ENCODE data around the gene HES7. TPM values are rescaled to one million over a fixed set of nuclear protein-coding genes. Genes with fewer than 3 reads are reported as not detected.

HES7 gene
- polyA plus RNA-seq, 1 donor from 2014 or later, result 15.3 TPM

DNA sequence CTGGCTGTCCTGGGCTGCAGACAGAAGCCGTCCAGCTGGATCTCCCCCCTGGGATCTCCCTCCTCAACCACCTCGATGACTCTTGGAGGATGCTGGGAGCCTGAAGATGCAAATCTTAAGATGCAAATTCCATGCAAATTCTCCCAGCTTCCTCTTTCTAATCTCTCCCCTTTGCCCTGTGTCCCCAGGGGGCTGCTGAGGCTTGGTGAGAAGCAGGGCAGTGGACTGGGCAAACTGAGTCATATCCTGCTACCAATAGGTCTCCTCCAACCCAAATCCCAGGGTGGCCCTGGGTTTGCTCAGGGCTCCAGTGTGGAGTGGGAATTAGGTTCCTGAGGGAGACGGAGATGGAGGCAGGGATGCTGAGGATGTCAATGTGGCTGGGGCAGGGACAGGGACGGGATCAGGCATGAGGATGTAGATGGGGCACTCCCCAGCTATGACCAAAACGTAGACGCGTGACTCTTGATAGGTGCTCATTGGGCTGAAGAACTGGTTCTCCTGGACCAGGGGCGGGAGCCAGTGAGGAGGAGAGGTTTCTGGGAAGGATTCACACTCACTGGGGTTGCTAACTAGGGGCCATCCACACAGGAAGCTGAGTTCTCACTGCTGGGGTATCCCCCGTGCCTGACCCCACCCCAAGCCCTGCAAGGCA is 32.7 kb downstream of the HES7 start:
- no peaks in the 10 kb centered on the region for H3F3A ChIP-seq (ENCODE audit: insufficient read depth, low read length, poor library complexity, severe bottlenecking)
- H3K27me3 ChIP-seq (ENCODE audit: insufficient read depth, low read depth, low read length), result no peaks in the 10 kb centered on the region

DNA sequence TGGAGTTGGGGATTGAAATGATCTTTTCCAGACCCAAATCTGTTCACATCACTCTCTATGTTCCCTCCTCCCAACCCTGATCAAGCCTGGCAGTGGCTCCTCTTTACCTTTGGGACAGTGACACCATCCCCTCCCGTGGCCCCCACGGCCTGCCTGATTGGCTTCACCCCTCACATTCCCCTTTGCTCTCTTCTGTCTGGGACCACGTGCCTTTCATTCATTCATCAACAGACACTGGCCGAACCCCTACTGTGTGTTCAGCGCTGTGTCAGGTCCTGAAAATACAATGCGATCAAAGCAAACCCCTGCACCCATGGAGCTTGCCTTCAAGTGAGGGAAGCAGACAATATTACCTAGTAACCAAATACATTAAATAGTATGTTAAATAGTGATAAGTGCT is 34.2 kb downstream of the HES7 start:
- TF ChIP-seq, protein P1, sequence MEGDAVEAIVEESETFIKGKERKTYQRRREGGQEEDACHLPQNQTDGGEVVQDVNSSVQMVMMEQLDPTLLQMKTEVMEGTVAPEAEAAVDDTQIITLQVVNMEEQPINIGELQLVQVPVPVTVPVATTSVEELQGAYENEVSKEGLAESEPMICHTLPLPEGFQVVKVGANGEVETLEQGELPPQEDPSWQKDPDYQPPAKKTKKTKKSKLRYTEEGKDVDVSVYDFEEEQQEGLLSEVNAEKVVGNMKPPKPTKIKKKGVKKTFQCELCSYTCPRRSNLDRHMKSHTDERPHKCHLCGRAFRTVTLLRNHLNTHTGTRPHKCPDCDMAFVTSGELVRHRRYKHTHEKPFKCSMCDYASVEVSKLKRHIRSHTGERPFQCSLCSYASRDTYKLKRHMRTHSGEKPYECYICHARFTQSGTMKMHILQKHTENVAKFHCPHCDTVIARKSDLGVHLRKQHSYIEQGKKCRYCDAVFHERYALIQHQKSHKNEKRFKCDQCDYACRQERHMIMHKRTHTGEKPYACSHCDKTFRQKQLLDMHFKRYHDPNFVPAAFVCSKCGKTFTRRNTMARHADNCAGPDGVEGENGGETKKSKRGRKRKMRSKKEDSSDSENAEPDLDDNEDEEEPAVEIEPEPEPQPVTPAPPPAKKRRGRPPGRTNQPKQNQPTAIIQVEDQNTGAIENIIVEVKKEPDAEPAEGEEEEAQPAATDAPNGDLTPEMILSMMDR (IDR thresholded peaks at IDR 0.05; ENCODE audit: poor library complexity, severe bottlenecking), result no peak
- TF ChIP-seq POLR2AphosphoS5 (IDR thresholded peaks at IDR 0.05), result no peak
- TF ChIP-seq, protein P2, sequence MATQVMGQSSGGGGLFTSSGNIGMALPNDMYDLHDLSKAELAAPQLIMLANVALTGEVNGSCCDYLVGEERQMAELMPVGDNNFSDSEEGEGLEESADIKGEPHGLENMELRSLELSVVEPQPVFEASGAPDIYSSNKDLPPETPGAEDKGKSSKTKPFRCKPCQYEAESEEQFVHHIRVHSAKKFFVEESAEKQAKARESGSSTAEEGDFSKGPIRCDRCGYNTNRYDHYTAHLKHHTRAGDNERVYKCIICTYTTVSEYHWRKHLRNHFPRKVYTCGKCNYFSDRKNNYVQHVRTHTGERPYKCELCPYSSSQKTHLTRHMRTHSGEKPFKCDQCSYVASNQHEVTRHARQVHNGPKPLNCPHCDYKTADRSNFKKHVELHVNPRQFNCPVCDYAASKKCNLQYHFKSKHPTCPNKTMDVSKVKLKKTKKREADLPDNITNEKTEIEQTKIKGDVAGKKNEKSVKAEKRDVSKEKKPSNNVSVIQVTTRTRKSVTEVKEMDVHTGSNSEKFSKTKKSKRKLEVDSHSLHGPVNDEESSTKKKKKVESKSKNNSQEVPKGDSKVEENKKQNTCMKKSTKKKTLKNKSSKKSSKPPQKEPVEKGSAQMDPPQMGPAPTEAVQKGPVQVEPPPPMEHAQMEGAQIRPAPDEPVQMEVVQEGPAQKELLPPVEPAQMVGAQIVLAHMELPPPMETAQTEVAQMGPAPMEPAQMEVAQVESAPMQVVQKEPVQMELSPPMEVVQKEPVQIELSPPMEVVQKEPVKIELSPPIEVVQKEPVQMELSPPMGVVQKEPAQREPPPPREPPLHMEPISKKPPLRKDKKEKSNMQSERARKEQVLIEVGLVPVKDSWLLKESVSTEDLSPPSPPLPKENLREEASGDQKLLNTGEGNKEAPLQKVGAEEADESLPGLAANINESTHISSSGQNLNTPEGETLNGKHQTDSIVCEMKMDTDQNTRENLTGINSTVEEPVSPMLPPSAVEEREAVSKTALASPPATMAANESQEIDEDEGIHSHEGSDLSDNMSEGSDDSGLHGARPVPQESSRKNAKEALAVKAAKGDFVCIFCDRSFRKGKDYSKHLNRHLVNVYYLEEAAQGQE (IDR thresholded peaks at IDR 0.05; ENCODE audit: borderline replicate concordance), result no peak
- TF ChIP-seq TAF1 (IDR thresholded peaks at IDR 0.05; ENCODE audit: low read depth), result no peak
- no peak overlapping the region for H3K4me2 ChIP-seq (ENCODE audit: low read length)
- H3F3A ChIP-seq (ENCODE audit: insufficient read depth, low read length, poor library complexity, severe bottlenecking), result no peaks in the 10 kb centered on the region
- no peak overlapping the region for H2AFZ ChIP-seq (ENCODE audit: low read depth, low read length)
- H3K9me3 ChIP-seq (ENCODE audit: low read length), result no peaks in the 10 kb centered on the region
- H4K20me1 ChIP-seq (ENCODE audit: insufficient read depth), result no peaks in the 10 kb centered on the region
- H3K9me2 ChIP-seq (ENCODE audit: insufficient read depth, low read length), result no peaks in the 10 kb centered on the region
- H3K4me3 ChIP-seq (ENCODE audit: low read length), result no peak overlapping the region
- no peaks in the 10 kb centered on the region for H3K27me3 ChIP-seq (ENCODE audit: insufficient read depth, low read depth, low read length)
- H3K9ac ChIP-seq (ENCODE audit: low read length), result no peak overlapping the region
- no peaks in the 10 kb centered on the region for H3K36me3 ChIP-seq (ENCODE audit: insufficient read depth, low read length)
- H3K27ac ChIP-seq (ENCODE audit: low read length), result no peak overlapping the region
- no peaks in the 10 kb centered on the region for H3K79me2 ChIP-seq (replicated peaks; ENCODE audit: insufficient read depth, low read length)

More for the DNA sequence above, 32.7 kb downstream of the HES7 start:
- TF ChIP-seq, protein P1 (IDR thresholded peaks at IDR 0.05; ENCODE audit: poor library complexity, severe bottlenecking), result no peak
- TF ChIP-seq RAD21 (conservative IDR thresholded peaks at IDR 0.05), result no peak
- TF ChIP-seq EZH2 (IDR thresholded peaks at IDR 0.05; ENCODE audit: borderline replicate concordance, insufficient read depth, low read length, poor library complexity, severe bottlenecking), result no peak
- TF ChIP-seq SMC3 (conservative IDR thresholded peaks at IDR 0.05; ENCODE audit: poor library complexity), result no peak
- TF ChIP-seq EP300 (conservative IDR thresholded peaks at IDR 0.05; ENCODE audit: poor library complexity, severe bottlenecking), result no peak
- no peak for TF ChIP-seq POLR2AphosphoS5 (IDR thresholded peaks at IDR 0.05)
- TF ChIP-seq, protein P2 (IDR thresholded peaks at IDR 0.05; ENCODE audit: borderline replicate concordance), result no peak
- TF ChIP-seq TAF1 (IDR thresholded peaks at IDR 0.05; ENCODE audit: low read depth), result no peak
- TF ChIP-seq MXI1 (conservative IDR thresholded peaks at IDR 0.05; ENCODE audit: poor library complexity, severe bottlenecking), result no peak
- Histone ChIP-seq H4K20me1 (ENCODE audit: insufficient read depth) (no peaks in the 10 kb centered on the region), H3K36me3 (ENCODE audit: insufficient read depth, low read length) (no peaks in the 10 kb centered on the region), H3K79me2 (replicated peaks; ENCODE audit: insufficient read depth, low read length) (no peaks in the 10 kb centered on the region), H3K4me3 (ENCODE audit: low read length) (no peak overlapping the region), H2AFZ (ENCODE audit: low read depth, low read length) (no peak overlapping the region), H3K9ac (ENCODE audit: low read length) (no peak overlapping the region), H3K4me2 (ENCODE audit: low read length) (no peak overlapping the region), H3K9me2 (ENCODE audit: insufficient read depth, low read length) (no peaks in the 10 kb centered on the region), H3K27ac (ENCODE audit: low read length) (no peak overlapping the region), H3K9me3 (ENCODE audit: low read length) (no peaks in the 10 kb centered on the region)

Data from neural cell (in vitro differentiated cells).